ENCODE measurements around the gene MIEF1. TPM values are rescaled to one million over a fixed set of nuclear protein-coding genes. Genes with fewer than 3 reads are reported as not detected.
A peak's percentile ranks its signal among the peaks of the same experiment; 100 is the strongest.

The MIEF1 gene
- total RNA-seq, 1 donor from 2014 or later, result 32.4 TPM

DNA sequence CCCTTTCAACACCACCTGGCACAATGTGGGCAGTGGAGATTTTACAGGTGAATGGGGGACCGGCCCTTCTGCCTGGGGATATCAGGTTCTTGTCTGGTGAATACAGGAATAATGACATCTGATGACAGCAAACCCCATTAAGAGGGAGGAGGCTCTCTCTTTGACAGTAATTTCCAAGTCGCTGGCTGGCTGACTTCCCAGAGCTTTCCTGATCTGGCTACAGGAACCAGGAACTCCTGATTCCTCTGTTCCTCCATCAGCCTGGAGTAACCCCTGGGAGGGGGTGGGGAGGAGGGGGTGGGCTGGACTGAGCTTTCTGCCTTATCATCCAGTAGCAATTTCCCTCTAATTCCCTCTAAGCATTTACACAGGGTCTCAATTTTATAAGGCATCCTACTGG, 3.7 kb upstream of the MIEF1 start:
- TF ChIP-seq, protein P1, sequence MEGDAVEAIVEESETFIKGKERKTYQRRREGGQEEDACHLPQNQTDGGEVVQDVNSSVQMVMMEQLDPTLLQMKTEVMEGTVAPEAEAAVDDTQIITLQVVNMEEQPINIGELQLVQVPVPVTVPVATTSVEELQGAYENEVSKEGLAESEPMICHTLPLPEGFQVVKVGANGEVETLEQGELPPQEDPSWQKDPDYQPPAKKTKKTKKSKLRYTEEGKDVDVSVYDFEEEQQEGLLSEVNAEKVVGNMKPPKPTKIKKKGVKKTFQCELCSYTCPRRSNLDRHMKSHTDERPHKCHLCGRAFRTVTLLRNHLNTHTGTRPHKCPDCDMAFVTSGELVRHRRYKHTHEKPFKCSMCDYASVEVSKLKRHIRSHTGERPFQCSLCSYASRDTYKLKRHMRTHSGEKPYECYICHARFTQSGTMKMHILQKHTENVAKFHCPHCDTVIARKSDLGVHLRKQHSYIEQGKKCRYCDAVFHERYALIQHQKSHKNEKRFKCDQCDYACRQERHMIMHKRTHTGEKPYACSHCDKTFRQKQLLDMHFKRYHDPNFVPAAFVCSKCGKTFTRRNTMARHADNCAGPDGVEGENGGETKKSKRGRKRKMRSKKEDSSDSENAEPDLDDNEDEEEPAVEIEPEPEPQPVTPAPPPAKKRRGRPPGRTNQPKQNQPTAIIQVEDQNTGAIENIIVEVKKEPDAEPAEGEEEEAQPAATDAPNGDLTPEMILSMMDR (IDR thresholded peaks at IDR 0.05; ENCODE audit: unreplicated experiment), result no peak
- Mint-ChIP-seq H3K4me1 (ENCODE audit: low read depth) (peaks cover 17% of the 10 kb centered on the region), H3K27me3 (no peaks in the 10 kb centered on the region), H3K27ac (no peak overlapping the region), H3K9me3 (ENCODE audit: low read depth) (no peaks in the 10 kb centered on the region), H3K36me3 (ENCODE audit: insufficient read depth) (no peaks in the 10 kb centered on the region), H3K4me3 (ENCODE audit: low read depth) (no peak overlapping the region)
- no peak for DNase-seq (ENCODE audit: low spot score, unreplicated experiment)

DNA sequence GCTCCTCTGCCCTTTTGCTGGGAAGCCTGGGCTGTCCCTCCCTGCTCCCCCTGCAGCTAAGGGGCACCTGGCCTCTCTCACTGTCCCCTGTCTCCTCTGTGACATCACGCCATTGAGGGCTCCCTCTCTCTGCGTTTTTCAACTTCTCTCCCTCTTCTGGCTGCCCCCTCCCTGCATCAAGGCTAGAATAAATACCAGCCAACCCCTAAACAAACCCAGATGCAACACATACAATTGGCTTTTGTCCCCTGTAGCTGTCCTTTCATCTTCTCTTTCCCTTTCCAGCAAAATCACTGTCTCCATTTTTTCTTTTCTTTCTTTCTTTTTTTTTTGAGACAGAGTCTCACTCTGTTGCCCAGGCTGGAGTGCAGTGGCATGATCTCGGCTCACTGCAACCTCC, 3.3 kb upstream of the MIEF1 start:
- H3K4me3 Mint-ChIP-seq (ENCODE audit: low read depth), result no peak overlapping the region
- no peaks in the 10 kb centered on the region for H3K36me3 Mint-ChIP-seq (ENCODE audit: insufficient read depth)
- no peak for DNase-seq (ENCODE audit: low spot score, unreplicated experiment)
- TF ChIP-seq, protein P1 (IDR thresholded peaks at IDR 0.05; ENCODE audit: unreplicated experiment), result no peak
- H3K27me3 Mint-ChIP-seq, result no peaks in the 10 kb centered on the region
- H3K27ac Mint-ChIP-seq, result no peak overlapping the region
- H3K4me1 Mint-ChIP-seq (ENCODE audit: low read depth), result peaks cover 21% of the 10 kb centered on the region
- no peaks in the 10 kb centered on the region for H3K9me3 Mint-ChIP-seq (ENCODE audit: low read depth)

DNA sequence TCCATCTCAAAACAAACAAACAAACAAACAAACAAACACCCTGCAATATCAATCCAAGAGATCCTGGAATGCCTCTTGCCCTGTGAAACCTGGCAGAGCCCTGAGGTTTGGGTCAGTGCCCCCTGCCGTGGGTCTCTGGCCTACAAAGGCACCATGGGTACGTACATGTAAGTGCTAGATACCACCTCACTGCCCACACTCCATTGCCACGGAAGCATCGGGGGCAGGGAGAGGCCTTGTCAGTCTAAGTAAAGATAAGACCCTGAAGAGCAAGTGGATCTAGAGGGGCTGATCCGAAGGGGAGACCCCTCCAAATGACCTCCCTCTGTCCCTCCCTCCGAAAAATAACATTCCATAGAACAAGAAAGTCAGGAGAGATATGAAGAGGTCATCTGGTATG, 2.0 kb upstream of the MIEF1 start:
- DNase-seq (ENCODE audit: low spot score, unreplicated experiment), result no peak
- Mint-ChIP-seq H3K27me3 (no peaks in the 10 kb centered on the region), H3K27ac (no peak overlapping the region), H3K4me3 (ENCODE audit: low read depth) (no peak overlapping the region), H3K36me3 (ENCODE audit: insufficient read depth) (no peaks in the 10 kb centered on the region), H3K9me3 (ENCODE audit: low read depth) (no peaks in the 10 kb centered on the region), H3K4me1 (ENCODE audit: low read depth) (peaks cover 21% of the 10 kb centered on the region)
- TF ChIP-seq, protein P1 (IDR thresholded peaks at IDR 0.05; ENCODE audit: unreplicated experiment), result no peak

DNA sequence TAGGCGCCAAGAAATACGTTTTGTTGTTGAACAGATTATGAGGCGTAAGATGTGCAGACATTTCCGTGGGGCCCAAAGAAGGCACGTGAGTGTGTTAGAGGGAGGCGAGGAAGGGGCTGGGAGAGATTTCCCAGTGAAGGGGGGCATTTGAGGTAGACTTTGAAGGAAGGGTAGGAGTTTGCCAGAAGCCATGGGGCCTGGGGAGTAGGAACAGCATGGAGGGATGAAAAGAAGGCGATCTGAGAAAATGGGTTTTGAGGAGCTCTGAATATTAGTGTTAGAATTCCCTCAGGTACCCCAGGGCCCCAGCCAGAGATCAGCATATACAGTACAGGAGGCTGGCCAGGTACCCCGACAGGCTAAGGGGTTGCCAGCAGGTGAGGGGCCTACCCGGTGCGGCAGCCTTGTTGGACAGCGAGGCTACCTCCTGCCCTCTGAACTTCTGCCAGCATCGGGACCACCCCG, 414 bp upstream of the MIEF1 start:
- peaks cover 8% of the 10 kb centered on the region for H3K36me3 Mint-ChIP-seq (ENCODE audit: insufficient read depth)
- no peak for DNase-seq (ENCODE audit: low spot score, unreplicated experiment)
- H3K27ac Mint-ChIP-seq, result peak overlapping the region; percentile 94
- H3K27me3 Mint-ChIP-seq, result no peaks in the 10 kb centered on the region
- H3K4me1 Mint-ChIP-seq (ENCODE audit: low read depth), result peaks cover 21% of the 10 kb centered on the region
- peak overlapping the region; percentile 90 for H3K4me3 Mint-ChIP-seq (ENCODE audit: low read depth)
- TF ChIP-seq, protein P1 (IDR thresholded peaks at IDR 0.05; ENCODE audit: unreplicated experiment), result no peak
- H3K9me3 Mint-ChIP-seq (ENCODE audit: low read depth), result no peaks in the 10 kb centered on the region

DNA sequence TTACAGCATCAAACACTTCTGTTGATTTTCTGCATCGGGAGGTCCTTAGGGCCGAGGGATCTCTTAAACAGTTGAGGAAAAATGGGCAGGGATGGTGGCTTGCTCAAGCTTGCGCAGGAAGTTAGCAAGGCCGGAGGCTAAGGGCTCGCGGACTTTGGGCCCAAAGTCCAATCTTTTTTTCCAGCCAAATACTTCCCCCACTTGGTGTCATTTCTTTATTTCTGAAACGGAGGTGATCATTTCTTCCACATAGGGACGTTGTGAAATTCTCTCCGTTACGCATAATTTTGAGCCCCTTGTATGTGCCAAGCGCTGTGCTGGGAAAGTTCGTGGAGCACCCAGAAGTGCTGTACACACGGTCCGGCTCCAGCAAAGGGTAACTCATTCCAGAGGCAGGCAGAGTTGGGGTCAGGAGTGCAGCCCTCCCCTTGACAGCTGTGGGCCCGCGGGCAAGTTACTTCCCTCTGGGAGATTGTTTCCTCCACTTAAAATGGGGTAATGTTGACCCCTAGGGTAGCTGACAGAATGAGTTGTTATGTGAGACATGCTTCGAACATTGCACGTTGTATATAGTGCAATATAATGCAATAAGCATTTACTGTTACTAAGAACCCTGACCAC, 809 bp downstream of the MIEF1 start:
- TF ChIP-seq, protein P1 (IDR thresholded peaks at IDR 0.05; ENCODE audit: unreplicated experiment), result no peak
- Mint-ChIP-seq H3K9me3 (ENCODE audit: low read depth) (no peaks in the 10 kb centered on the region), H3K27ac (peak overlapping the region; percentile 89)

More for the DNA sequence above, 809 bp downstream of the MIEF1 start:
- Mint-ChIP-seq H3K4me3 (ENCODE audit: low read depth) (peak overlapping the region; percentile 90), H3K27me3 (no peaks in the 10 kb centered on the region), H3K4me1 (ENCODE audit: low read depth) (peaks cover 21% of the 10 kb centered on the region), H3K36me3 (ENCODE audit: insufficient read depth) (peaks cover 11% of the 10 kb centered on the region)
- DNase-seq (ENCODE audit: low spot score, unreplicated experiment), result no peak
